ENCODE measurements around the gene AP5B1.

The AP5B1 gene

GRCh38 chr11:65744026-65744698 is 36.6 kb downstream of the AP5B1 start:
- peaks cover 0 to 7% of the 10 kb centered on the region in 2 experiments for H3K4me1 ChIP-seq (ENCODE audit: control insufficient read depth in 1 of 2, insufficient read depth in 1 of 2, low read depth in 1 of 2, low read length in 1 of 2)
- no peak for TF ChIP-seq CTCF (IDR thresholded peaks at IDR 0.05)
- H3K27me3 ChIP-seq, result no peaks in the 10 kb centered on the region
- H3K36me3 ChIP-seq, result no peaks in the 10 kb centered on the region
- no peak overlapping the region for H3K4me3 ChIP-seq (ENCODE audit: low read depth in 1 of 2, low read length in 1 of 2)
- no peak overlapping the region for H3K27ac ChIP-seq
- H3K9me3 ChIP-seq, result no peaks in the 10 kb centered on the region

GRCh38 chr11:65743681-65744025 is 37.1 kb downstream of the AP5B1 start:
- H3K36me3 ChIP-seq, result no peaks in the 10 kb centered on the region
- no peak overlapping the region for H3K4me3 ChIP-seq (ENCODE audit: low read depth in 1 of 2, low read length in 1 of 2)
- no peaks in the 10 kb centered on the region for H3K9me3 ChIP-seq
- H3K4me1 ChIP-seq (ENCODE audit: control insufficient read depth in 1 of 2, insufficient read depth in 1 of 2, low read depth in 1 of 2, low read length in 1 of 2), result peaks cover 0 to 7% of the 10 kb centered on the region in 2 experiments
- H3K27me3 ChIP-seq, result no peaks in the 10 kb centered on the region
- TF ChIP-seq CTCF (IDR thresholded peaks at IDR 0.05), result no peak
- no peak overlapping the region for H3K27ac ChIP-seq

GRCh38 chr11:65742353-65742752 is 38.4 kb downstream of the AP5B1 start:
- no peak for TF ChIP-seq CTCF (IDR thresholded peaks at IDR 0.05)
- H3K4me1 ChIP-seq (ENCODE audit: control insufficient read depth in 1 of 2, insufficient read depth in 1 of 2, low read depth in 1 of 2, low read length in 1 of 2), result peaks cover 0 to 7% of the 10 kb centered on the region in 2 experiments
- no peak overlapping the region for H3K27ac ChIP-seq
- H3K4me3 ChIP-seq (ENCODE audit: low read depth in 1 of 2, low read length in 1 of 2), result no peak overlapping the region
- no peaks in the 10 kb centered on the region for H3K27me3 ChIP-seq
- no peaks in the 10 kb centered on the region for H3K36me3 ChIP-seq
- no peaks in the 10 kb centered on the region for H3K9me3 ChIP-seq

GRCh38 chr11:65741185-65741584 is 39.6 kb downstream of the AP5B1 start:
- TF ChIP-seq CTCF (IDR thresholded peaks at IDR 0.05), result no peak
- Histone ChIP-seq H3K36me3 (no peaks in the 10 kb centered on the region), H3K27ac (no peak overlapping the region), H3K27me3 (no peaks in the 10 kb centered on the region), H3K4me1 (ENCODE audit: control insufficient read depth in 1 of 2, insufficient read depth in 1 of 2, low read depth in 1 of 2, low read length in 1 of 2) (peaks cover 0 to 7% of the 10 kb centered on the region in 2 experiments), H3K4me3 (ENCODE audit: low read depth in 1 of 2, low read length in 1 of 2) (no peak overlapping the region), H3K9me3 (no peaks in the 10 kb centered on the region)

- Histone ChIP-seq H3K27me3 (no peaks in the 10 kb centered on the region), H3K4me1 (ENCODE audit: control insufficient read depth in 1 of 2, insufficient read depth in 1 of 2, low read depth in 1 of 2, low read length in 1 of 2) (peaks cover 0 to 3% of the 10 kb centered on the region in 2 experiments), H3K9me3 (no peaks in the 10 kb centered on the region), H3K4me3 (ENCODE audit: low read depth in 1 of 2, low read length in 1 of 2) (no peak overlapping the region), H3K27ac (no peak overlapping the region), H3K36me3 (no peaks in the 10 kb centered on the region)
- no peak for TF ChIP-seq CTCF (IDR thresholded peaks at IDR 0.05)
Observed at GRCh38 chr11:65739022-65739421, 41.8 kb downstream of the AP5B1 start.

Data from neutrophil (primary cell).